ENCODE data around the gene TUBD1.
A peak's percentile ranks its signal among the peaks of the same experiment; 100 is the strongest.
"Not testable (repeated sequence)": the region's sequence is repeated elsewhere in the genome, so short reads cannot be mapped to it uniquely, and the experiment has no call there.

TUBD1 gene

GRCh38 chr17:59853919-59854729 lies 38.6 kb downstream of the TUBD1 start:
- not testable (repeated sequence) for H3K9me3 ChIP-seq (ENCODE audit: control insufficient read depth in 2 of 2, low read length in 2 of 2); H3K27ac ChIP-seq (ENCODE audit: low read length)
- H3K4me1 ChIP-seq (ENCODE audit: control insufficient read depth, insufficient read depth, low read length), result peaks cover 11% of the 10 kb centered on the region

DNA sequence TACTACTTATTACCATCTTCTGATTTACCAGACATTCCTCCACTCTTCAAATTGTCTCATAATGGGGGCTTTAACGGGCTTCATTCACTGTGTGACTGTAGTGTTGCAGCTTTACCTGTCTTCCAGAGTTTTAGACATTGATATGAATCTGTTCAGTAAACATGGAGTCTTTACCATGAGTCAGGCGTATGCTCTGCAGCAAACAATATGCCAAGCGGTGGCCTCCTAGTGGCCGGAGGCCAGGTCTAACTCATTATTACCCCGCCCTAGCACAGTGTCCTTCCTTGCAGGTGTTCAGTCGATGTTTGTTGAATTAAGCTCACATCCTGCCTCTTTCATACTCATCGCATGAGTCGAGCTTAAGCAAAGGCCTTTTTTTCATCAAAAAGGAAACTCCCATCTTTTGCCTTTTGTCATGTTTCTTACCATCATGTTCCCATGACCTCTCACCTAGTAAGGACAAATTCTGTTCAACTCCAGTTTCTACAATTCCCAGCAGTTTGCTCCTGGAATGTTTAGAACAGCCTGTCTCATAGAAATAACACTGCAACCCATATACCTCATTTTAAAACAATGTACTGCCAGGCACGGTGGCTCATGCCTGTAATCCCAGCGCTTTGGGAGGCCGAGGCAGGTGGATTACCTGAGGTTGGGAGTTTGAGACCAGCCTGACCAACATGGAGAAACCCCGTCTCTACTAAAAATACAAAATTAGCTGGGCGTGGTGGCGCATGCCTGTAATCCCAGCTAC lies 39.4 kb downstream of the TUBD1 start:
- no peak overlapping the region for H3K4me3 ChIP-seq (ENCODE audit: low read length in 2 of 2)
- no peak overlapping the region for H3K9ac ChIP-seq (ENCODE audit: low read length in 2 of 2)
- H3K9me3 ChIP-seq (ENCODE audit: control insufficient read depth in 2 of 2, low read length in 2 of 2), result no peaks in the 10 kb centered on the region
- no peaks in the 10 kb centered on the region for H3K36me3 ChIP-seq (ENCODE audit: control insufficient read depth in 2 of 2, insufficient read depth in 2 of 2, low read length in 2 of 2)
- no peak overlapping the region for H3K27ac ChIP-seq (ENCODE audit: low read length)
- no peaks in the 10 kb centered on the region for H3K27me3 ChIP-seq (ENCODE audit: control insufficient read depth in 1 of 2, insufficient read depth in 2 of 2, low read length in 2 of 2)
- H3K4me1 ChIP-seq (ENCODE audit: control insufficient read depth, insufficient read depth, low read length), result peaks cover 11% of the 10 kb centered on the region

More at GRCh38 chr17:59853919-59854729, 38.6 kb downstream of the TUBD1 start:
- not testable (repeated sequence) for H3K27me3 ChIP-seq (ENCODE audit: control insufficient read depth in 1 of 2, insufficient read depth in 2 of 2, low read length in 2 of 2); H3K36me3 ChIP-seq (ENCODE audit: control insufficient read depth in 2 of 2, insufficient read depth in 2 of 2, low read length in 2 of 2); H3K9ac ChIP-seq (ENCODE audit: low read length in 2 of 2); H3K4me3 ChIP-seq (ENCODE audit: low read length in 2 of 2)

GRCh38 chr17:59852847-59853167 lies 39.9 kb downstream of the TUBD1 start:
- not testable (repeated sequence) for H3K27ac ChIP-seq (ENCODE audit: low read length); H3K9me3 ChIP-seq (ENCODE audit: control insufficient read depth in 2 of 2, low read length in 2 of 2)
- peaks cover 11% of the 10 kb centered on the region for H3K4me1 ChIP-seq (ENCODE audit: control insufficient read depth, insufficient read depth, low read length)

GRCh38 chr17:59851439-59852375 lies 41.0 kb downstream of the TUBD1 start:
- peak overlapping the region; percentile 31 for H3K27ac ChIP-seq (ENCODE audit: low read length)
- no peaks in the 10 kb centered on the region for H3K27me3 ChIP-seq (ENCODE audit: control insufficient read depth in 1 of 2, insufficient read depth in 2 of 2, low read length in 2 of 2)
- H3K9ac ChIP-seq (ENCODE audit: low read length in 2 of 2), result peak overlapping the region in 1 of 2 donors; percentile 37
- H3K4me3 ChIP-seq (ENCODE audit: low read length in 2 of 2), result peak overlapping the region in 1 of 2 donors; percentile 29
- H3K9me3 ChIP-seq (ENCODE audit: control insufficient read depth in 2 of 2, low read length in 2 of 2), result no peaks in the 10 kb centered on the region
- no peaks in the 10 kb centered on the region for H3K36me3 ChIP-seq (ENCODE audit: control insufficient read depth in 2 of 2, insufficient read depth in 2 of 2, low read length in 2 of 2)
- peaks cover 20% of the 10 kb centered on the region for H3K4me1 ChIP-seq (ENCODE audit: control insufficient read depth, insufficient read depth, low read length)

More at GRCh38 chr17:59852847-59853167, 39.9 kb downstream of the TUBD1 start:
- not testable (repeated sequence) for H3K36me3 ChIP-seq (ENCODE audit: control insufficient read depth in 2 of 2, insufficient read depth in 2 of 2, low read length in 2 of 2); H3K4me3 ChIP-seq (ENCODE audit: low read length in 2 of 2); H3K27me3 ChIP-seq (ENCODE audit: control insufficient read depth in 1 of 2, insufficient read depth in 2 of 2, low read length in 2 of 2); H3K9ac ChIP-seq (ENCODE audit: low read length in 2 of 2)

DNA sequence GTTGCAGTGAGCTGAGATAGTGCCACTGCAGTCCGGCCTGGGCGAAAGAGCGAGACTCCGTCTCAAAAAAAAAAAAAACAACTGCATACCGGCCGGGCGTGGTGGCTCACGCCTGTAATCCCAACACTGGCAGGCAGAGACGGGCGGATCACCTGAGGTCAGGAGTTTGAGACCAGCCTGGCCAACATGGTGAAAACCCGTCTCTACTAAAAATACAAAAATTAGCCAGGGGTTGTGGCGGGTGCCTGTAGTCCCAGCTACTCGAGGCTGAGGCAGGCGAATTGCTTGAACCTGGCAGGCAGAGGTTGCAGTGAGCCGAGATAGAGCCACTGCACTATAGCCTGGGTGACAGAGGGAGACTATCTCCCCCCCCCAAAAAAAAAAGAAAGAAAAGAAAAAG lies 42.4 kb downstream of the TUBD1 start:
- not testable (repeated sequence) for H3K9me3 ChIP-seq (ENCODE audit: control insufficient read depth in 2 of 2, low read length in 2 of 2); H3K9ac ChIP-seq (ENCODE audit: low read length in 2 of 2); H3K4me3 ChIP-seq (ENCODE audit: low read length in 2 of 2); H3K36me3 ChIP-seq (ENCODE audit: control insufficient read depth in 2 of 2, insufficient read depth in 2 of 2, low read length in 2 of 2); H3K27me3 ChIP-seq (ENCODE audit: control insufficient read depth in 1 of 2, insufficient read depth in 2 of 2, low read length in 2 of 2); H3K27ac ChIP-seq (ENCODE audit: low read length)
- H3K4me1 ChIP-seq (ENCODE audit: control insufficient read depth, insufficient read depth, low read length), result peaks cover 33% of the 10 kb centered on the region

- Histone ChIP-seq H3K4me1 (ENCODE audit: control insufficient read depth, insufficient read depth, low read length) (peaks cover 33% of the 10 kb centered on the region), H3K9me3 (ENCODE audit: control insufficient read depth in 2 of 2, low read length in 2 of 2) (no peaks in the 10 kb centered on the region), H3K4me3 (ENCODE audit: low read length in 2 of 2) (no peak overlapping the region), H3K27me3 (ENCODE audit: control insufficient read depth in 1 of 2, insufficient read depth in 2 of 2, low read length in 2 of 2) (no peaks in the 10 kb centered on the region), H3K36me3 (ENCODE audit: control insufficient read depth in 2 of 2, insufficient read depth in 2 of 2, low read length in 2 of 2) (no peaks in the 10 kb centered on the region), H3K27ac (ENCODE audit: low read length) (no peak overlapping the region), H3K9ac (ENCODE audit: low read length in 2 of 2) (no peak overlapping the region)
Measured at GRCh38 chr17:59848778-59849177, 44.0 kb downstream of the TUBD1 start.

DNA sequence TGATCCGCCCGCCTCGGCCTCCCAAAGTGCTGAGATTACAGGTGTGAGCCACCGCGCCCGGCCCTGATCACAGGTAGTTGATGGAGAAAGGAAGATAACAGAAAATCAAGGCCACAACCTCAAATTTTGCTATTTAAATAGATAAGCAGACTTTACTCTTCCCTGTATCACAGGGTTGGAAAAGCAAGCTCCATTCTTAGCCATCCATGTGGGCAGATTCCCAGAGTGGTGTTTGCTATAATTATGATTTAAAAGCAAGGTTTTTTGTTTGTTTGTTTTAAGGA lies 44.4 kb downstream of the TUBD1 start:
- H3K4me3 ChIP-seq (ENCODE audit: low read length in 2 of 2), result no peak overlapping the region
- no peaks in the 10 kb centered on the region for H3K27me3 ChIP-seq (ENCODE audit: control insufficient read depth in 1 of 2, insufficient read depth in 2 of 2, low read length in 2 of 2)
- H3K4me1 ChIP-seq (ENCODE audit: control insufficient read depth, insufficient read depth, low read length), result peaks cover 33% of the 10 kb centered on the region
- no peaks in the 10 kb centered on the region for H3K9me3 ChIP-seq (ENCODE audit: control insufficient read depth in 2 of 2, low read length in 2 of 2)
- no peak overlapping the region for H3K27ac ChIP-seq (ENCODE audit: low read length)
- H3K9ac ChIP-seq (ENCODE audit: low read length in 2 of 2), result no peak overlapping the region
- H3K36me3 ChIP-seq (ENCODE audit: control insufficient read depth in 2 of 2, insufficient read depth in 2 of 2, low read length in 2 of 2), result no peaks in the 10 kb centered on the region

DNA sequence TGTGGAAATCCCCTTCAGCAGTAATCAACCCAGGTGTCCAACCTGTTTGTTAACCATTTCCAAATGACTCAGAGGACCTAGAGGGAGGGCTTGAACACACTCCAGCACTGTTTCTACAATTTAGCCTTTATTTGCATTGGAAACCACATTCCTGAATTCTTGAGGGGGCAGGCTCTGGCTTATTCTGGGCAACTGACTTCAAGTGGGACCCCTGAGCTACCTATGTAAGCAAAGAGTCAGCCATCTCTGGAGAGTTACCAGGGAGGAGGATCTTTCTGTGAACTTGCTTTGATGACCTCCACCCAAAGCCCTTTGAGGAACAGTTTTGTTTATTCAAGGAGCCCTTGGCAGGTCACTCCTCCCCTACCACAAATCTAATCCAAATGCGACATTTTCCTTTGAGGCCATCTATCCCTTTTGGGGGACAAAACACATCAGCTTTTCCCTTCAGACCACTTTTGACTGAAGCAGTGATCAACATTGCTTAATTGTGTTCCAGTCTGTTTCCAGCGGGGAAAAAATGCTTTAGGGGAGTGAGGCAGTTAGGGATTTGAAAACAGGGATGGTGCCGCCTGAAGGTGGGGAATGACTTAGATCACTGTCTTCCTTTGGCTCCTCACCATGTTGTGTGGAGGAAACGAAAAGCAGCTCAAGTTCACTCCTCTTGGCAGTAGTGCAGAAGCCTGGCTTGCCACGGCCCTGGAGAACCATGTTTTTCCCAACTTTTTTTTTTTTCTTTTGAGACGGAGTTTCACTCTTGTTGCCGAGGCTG lies 46.2 kb downstream of the TUBD1 start:
- H3K27me3 ChIP-seq (ENCODE audit: control insufficient read depth in 1 of 2, insufficient read depth in 2 of 2, low read length in 2 of 2), result no peaks in the 10 kb centered on the region
- peaks cover 0 to 3% of the 10 kb centered on the region in 2 donors for H3K36me3 ChIP-seq (ENCODE audit: control insufficient read depth in 2 of 2, insufficient read depth in 2 of 2, low read length in 2 of 2)
- H3K9ac ChIP-seq (ENCODE audit: low read length in 2 of 2), result peak overlapping the region; percentile 31 to 64
- H3K9me3 ChIP-seq (ENCODE audit: control insufficient read depth in 2 of 2, low read length in 2 of 2), result no peaks in the 10 kb centered on the region
- H3K4me1 ChIP-seq (ENCODE audit: control insufficient read depth, insufficient read depth, low read length), result peaks cover 27% of the 10 kb centered on the region
- H3K4me3 ChIP-seq (ENCODE audit: low read length in 2 of 2), result peak overlapping the region; percentile 17 to 54
- H3K27ac ChIP-seq (ENCODE audit: low read length), result peak overlapping the region; percentile 87

DNA sequence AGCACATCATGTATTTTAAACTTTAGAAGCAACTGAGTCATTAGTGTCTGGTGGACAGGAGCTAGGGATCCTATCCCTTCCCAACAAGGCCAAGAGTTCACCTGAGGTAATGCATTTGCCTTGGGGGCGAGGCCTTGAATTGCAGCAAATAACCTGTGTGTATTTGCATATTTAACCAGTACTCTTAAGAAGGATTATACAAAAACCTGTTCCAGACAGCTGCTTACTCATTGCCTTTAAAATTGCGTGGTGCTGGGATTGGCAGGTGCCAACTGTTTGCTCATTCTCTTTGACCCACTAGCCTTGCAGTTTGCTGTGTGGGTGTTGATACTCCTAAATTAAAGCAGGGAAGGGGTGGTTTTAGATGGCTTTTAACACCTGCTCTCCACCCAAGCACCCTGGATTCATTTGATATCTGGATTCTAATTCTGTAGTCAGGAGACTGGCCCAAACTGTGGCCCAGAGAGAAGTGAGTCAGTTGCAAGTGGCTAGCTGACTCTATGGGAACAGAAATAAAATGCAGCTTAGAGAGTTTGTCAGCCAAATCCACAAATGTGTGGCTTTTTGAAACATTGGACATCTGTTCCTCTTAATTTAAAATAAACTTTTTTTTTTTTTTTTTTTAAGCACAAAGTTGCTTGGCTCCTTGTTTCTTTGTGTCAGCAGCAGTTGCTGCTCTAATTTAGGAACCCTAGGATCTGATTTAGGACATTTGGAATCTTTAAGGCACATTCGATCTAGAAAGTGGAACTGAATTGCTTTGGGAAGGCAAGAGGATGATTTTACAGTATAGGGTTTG lies 46.9 kb downstream of the TUBD1 start:
- Histone ChIP-seq H3K4me3 (ENCODE audit: low read length in 2 of 2) (peak overlapping the region; percentile 17 to 54), H3K4me1 (ENCODE audit: control insufficient read depth, insufficient read depth, low read length) (peaks cover 21% of the 10 kb centered on the region), H3K27ac (ENCODE audit: low read length) (peak overlapping the region; percentile 87)

More for the DNA sequence above, 46.9 kb downstream of the TUBD1 start:
- H3K27me3 ChIP-seq (ENCODE audit: control insufficient read depth in 1 of 2, insufficient read depth in 2 of 2, low read length in 2 of 2), result no peaks in the 10 kb centered on the region
- peaks cover 0 to 7% of the 10 kb centered on the region in 2 donors for H3K36me3 ChIP-seq (ENCODE audit: control insufficient read depth in 2 of 2, insufficient read depth in 2 of 2, low read length in 2 of 2)
- H3K9me3 ChIP-seq (ENCODE audit: control insufficient read depth in 2 of 2, low read length in 2 of 2), result no peaks in the 10 kb centered on the region
- H3K9ac ChIP-seq (ENCODE audit: low read length in 2 of 2), result peak overlapping the region; percentile 31 to 64
